Measurements from ENCODE around the gene GDF2. TPM values are rescaled to one million over a fixed set of nuclear protein-coding genes. Genes with fewer than 3 reads are reported as not detected.

The GDF2 gene
- polyA plus RNA-seq, 3 donors: not detected

GRCh38 chr10:47331491-47331890, 9.2 kb downstream of the GDF2 start:
- DNase-seq (ENCODE audit: low read depth in 3 of 3, low spot score in 2 of 3): no peak

- DNase-seq (ENCODE audit: low read depth in 3 of 3, low spot score in 2 of 3): no peak
These were observed 9.7 kb downstream of the GDF2 start for GRCh38 chr10:47331954-47332353.

GRCh38 chr10:47332371-47332770, 10.1 kb downstream of the GDF2 start:
- no peak for DNase-seq (ENCODE audit: low read depth in 3 of 3, low spot score in 2 of 3)

GRCh38 chr10:47332946-47333345, 10.7 kb downstream of the GDF2 start:
- no peak for DNase-seq (ENCODE audit: low read depth in 3 of 3, low spot score in 2 of 3)

GRCh38 chr10:47333532-47333931, 11.3 kb downstream of the GDF2 start:
- no peak for DNase-seq (ENCODE audit: low read depth in 3 of 3, low spot score in 2 of 3)

GRCh38 chr10:47334466-47335295, 12.4 kb downstream of the GDF2 start:
- DNase-seq (ENCODE audit: low read depth in 3 of 3, low spot score in 2 of 3): no peak

GRCh38 chr10:47335906-47336305, 13.7 kb downstream of the GDF2 start:
- no peak for DNase-seq (ENCODE audit: low read depth in 3 of 3, low spot score in 2 of 3)

- DNase-seq (ENCODE audit: low read depth in 3 of 3, low spot score in 2 of 3): no peak
These were observed 14.3 kb downstream of the GDF2 start for GRCh38 chr10:47336387-47337134.

GRCh38 chr10:47337310-47337709, 15.1 kb downstream of the GDF2 start:
- DNase-seq (ENCODE audit: low read depth in 3 of 3, low spot score in 2 of 3): no peak

- DNase-seq (ENCODE audit: low read depth in 3 of 3, low spot score in 2 of 3): no peak
These were observed 17.0 kb downstream of the GDF2 start for GRCh38 chr10:47339186-47339735.

GRCh38 chr10:47339759-47340607, 17.7 kb downstream of the GDF2 start:
- no peak for DNase-seq (ENCODE audit: low read depth in 3 of 3, low spot score in 2 of 3)

- peak; percentile 14 to 34 (median 19) for DNase-seq (ENCODE audit: low read depth in 3 of 3, low spot score in 2 of 3)
These were observed 18.4 kb downstream of the GDF2 start for GRCh38 chr10:47340608-47341170.

GRCh38 chr10:47344996-47345870, 23.0 kb downstream of the GDF2 start:
- no peak for DNase-seq (ENCODE audit: low read depth in 3 of 3, low spot score in 2 of 3)

- DNase-seq (ENCODE audit: low read depth in 3 of 3, low spot score in 2 of 3): no peak
These were observed 24.5 kb downstream of the GDF2 start for GRCh38 chr10:47346581-47347302.

- DNase-seq (ENCODE audit: low read depth in 3 of 3, low spot score in 2 of 3): no peak
These were observed 25.0 kb downstream of the GDF2 start for GRCh38 chr10:47347303-47347675.

- DNase-seq (ENCODE audit: low read depth in 3 of 3, low spot score in 2 of 3): no peak
These were observed 25.9 kb downstream of the GDF2 start, which contains the start of gene RBP3 for GRCh38 chr10:47348138-47348651. RBP3 (plus strand) TSS chr10:47348363; CDS start chr10:47348485, 122 bp downstream.

GRCh38 chr10:47348661-47349470, 26.6 kb downstream of the GDF2 start:
- DNase-seq (ENCODE audit: low read depth in 3 of 3, low spot score in 2 of 3): no peak

GRCh38 chr10:47349516-47349915, 27.3 kb downstream of the GDF2 start:
- no peak for DNase-seq (ENCODE audit: low read depth in 3 of 3, low spot score in 2 of 3)
